Stimulated activated CD4-positive, alpha-beta T cell treated with anti-CD3 and anti-CD28 coated beads, Interleukin-12 subunit alpha, Interleukin-12 subunit beta, amount 100 ng/mL, for 48 hours (primary cell): ENCODE measurements around the gene ABCC4.

Experiments used
- DNase-seq, 3 donors: peaks; one replicate each; pipeline ENCODE4 v3.0.0-alpha.2; 2020; ENCODE audit warnings: low read depth in 2 of 3, low spot score in 1 of 3

ABCC4 gene

DNA sequence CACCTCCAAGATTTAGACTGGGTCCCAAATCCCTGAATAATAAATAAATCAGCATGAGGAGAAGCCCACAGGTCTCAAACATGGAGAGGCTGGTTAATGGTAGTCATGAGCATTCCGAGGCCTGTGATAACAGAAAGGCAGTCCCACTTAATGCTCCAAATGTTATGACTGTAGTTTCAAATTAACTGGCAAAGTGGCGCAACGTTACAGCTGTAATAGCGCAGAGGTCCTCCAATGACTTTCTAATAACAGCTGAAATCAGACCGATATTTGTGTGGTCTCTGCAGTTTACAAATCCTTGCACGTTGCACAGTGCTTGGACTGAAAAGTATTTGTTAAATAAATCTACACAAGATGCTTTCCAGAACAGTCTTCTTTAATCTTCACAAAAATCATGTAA is 141.8 kb downstream of the ABCC4 start:
- no peak for DNase-seq

DNA sequence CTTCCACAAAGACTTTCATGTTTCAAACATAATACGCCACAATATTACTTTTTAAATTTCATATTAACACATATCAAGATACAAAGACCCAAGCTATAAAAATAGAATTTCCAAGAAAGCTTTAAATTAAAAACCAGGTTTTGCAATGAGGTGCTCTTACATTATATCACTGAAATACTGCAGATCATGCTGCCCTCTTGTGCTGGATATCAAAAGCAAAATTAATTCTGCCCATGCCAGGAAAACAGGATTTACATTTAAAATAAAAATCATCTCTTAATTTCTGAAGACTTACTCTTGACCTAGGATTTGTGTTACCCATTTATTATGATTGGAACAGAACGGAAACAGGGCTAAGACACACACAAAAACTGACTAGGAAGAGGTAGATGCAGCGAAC is 145.0 kb downstream of the ABCC4 start:
- DNase-seq = no peak

DNA sequence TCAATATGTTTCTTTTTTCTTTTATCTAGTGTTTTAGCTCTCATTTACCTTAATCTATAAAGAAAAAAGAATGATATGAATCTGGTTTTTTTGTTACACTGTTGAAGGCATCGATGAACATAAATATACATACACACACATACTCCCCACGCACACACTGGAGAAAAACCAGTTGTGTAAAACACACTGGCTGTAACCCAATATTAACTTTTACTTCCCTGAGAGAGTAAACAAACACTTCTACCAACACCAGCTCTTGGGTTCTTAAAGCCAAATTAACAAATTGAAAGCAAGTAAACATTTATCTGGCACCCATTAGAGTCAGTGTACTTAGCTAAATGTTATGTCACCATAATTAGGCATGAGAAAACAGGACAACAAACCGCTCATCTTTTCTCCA is 145.7 kb downstream of the ABCC4 start:
- DNase-seq = no peak

DNA sequence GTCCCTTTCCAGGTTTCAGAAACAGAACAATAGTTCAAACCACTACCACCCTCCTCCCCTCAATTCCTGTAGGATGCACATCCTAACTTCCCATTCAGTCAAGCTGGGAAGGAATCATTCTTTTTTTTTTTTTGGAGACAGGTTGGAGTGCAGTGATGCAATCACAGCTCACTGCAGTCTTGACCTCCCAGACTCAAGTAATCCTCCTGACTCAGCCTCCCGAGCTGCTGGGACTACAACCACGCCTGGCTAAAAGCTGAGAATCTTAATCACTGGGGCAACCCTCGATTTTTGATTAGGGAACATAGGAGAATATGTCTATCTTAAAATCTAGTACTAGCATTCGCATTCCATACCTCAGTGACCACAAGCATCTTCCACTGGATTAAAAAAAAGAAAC is 146.2 kb downstream of the ABCC4 start:
- no peak for DNase-seq

DNA sequence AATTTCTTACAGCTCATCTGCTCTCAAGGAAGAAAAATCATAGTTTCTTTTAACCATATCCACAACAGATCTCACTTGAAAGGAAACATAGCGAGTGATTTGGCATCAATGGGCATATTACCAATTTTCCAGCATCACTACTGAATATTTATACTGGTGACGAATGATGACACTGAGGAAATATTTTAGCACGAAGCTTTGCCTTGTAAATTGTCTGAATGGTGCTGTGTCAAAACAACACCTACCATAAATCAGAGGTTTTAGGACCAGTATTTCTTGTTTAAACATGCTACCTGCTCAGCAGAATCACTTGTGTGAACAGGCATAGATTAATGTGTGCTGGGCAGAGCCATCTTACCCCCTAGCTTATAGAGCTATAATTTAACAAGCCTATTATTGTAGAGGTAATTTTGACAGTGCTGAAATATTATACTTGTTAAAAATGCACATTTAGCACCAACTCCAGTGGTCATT is 146.8 kb downstream of the ABCC4 start:
- no peak for DNase-seq

DNA sequence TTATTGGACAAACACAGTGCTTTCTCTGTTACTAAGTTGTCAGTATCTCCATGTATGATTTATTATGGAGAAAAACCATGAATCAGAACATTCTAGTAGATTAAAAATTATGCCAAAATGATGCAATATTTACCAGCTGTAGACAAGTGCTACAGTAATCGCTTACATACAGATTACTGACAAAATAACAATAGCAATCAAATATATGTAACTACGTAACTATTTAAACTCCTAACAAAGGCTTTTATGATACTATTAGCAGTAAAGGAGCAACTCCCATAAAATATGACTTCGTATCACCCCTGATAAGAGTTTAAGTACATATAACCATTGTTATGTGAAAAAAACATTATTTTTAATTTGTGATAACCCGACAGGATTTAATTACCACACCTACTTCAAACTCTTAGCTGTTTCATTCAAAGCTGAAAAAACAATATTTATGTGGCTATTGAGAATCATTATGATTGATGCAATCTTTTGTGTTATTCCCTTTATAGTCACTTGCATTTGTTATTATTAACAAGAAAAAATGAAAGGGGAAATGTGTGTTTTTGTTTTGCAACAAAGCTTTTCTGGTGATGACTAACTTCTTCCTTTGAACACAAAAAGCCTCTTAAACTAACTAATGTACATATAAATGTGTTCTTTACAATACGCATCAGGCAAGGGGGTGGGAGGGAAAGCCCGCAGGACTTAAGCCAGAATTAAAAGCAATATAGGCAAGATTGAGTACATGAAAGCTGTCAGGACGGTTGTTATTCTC is 147.4 kb downstream of the ABCC4 start:
- DNase-seq = no peak

DNA sequence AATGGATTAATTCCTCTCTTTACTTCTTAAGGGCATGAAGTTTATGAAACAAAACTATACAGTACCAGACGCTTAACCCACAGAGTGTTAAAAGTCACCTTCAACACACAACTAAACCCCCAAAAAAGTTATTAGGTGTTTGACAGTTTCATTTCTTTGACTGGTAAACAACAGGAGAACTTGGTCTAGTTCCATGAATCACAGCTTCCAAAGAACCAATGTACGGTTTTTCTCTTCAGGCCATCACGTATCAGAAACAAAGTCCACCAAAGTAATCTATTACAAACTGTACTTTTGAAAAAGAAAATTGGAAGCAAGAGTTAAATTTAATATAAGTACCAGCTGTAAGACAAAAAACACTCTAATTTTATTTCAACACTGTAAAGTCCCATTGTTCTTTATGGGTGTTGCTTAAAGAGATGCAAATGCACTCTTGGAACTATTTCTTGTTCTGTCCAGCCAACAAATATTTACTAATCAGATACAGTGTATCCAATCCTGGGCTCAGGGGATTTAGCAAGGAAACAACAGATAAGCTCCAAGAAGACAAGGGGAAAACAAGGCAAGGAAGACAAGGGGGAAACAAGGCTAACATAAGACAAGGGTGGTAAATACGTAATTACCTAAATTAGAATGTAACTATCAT is 149.2 kb downstream of the ABCC4 start:
- no peak for DNase-seq

DNA sequence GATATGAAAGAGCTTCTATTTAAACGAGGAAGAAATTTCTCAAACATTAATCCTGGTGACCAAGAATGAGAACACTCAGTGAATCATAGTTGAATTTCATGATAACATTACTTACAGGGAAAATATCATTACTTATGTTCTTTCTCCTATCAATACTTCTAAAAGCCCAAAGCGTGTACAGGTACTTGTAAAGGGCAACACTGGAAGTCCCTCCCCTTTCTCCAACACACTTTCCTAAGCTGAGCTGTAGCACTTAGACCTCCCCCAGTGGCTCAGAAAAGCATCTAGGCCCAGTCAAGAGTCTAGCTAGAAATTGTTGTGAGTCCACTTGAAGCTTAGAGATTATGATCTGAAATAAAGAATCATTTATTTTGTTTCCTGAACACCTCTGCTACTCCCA is 150.7 kb downstream of the ABCC4 start:
- DNase-seq = no peak

DNA sequence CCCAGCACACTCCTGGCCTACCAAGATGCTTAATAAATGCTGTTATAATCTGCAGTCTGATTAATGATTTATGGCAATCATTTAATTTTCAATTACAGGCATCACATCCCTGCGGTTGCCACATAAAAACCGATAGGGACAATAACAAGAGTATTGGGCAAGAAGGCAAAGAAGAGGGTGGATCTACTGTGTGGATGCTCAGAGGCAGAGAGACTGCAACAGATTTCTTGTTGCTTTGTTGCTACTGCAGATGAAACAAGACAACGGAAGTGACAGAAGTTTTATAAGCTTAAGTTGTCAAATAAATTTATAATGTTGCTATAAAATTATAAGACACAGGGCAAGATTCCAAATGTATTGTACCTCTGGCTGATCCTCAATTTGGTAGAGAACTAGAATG is 154.8 kb downstream of the ABCC4 start:
- no peak for DNase-seq

DNA sequence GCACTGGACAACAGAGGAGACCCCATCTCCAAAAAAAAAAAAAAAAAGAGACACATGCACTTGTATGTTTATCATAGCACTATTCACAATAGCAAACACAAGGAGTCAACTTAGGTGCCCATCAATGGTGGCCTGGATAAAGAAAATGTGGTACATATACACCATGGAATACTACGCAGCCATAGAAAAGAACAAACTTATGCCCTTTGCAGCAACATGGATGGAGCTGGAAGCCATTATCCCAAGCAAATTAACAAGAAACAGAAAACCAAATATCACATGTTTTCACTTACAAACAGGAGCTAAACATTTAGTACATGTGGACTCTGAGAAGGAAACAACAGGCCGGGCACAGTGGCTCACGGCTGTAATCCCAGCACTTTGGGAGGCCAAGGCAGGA is 155.7 kb downstream of the ABCC4 start:
- DNase-seq = no peak

DNA sequence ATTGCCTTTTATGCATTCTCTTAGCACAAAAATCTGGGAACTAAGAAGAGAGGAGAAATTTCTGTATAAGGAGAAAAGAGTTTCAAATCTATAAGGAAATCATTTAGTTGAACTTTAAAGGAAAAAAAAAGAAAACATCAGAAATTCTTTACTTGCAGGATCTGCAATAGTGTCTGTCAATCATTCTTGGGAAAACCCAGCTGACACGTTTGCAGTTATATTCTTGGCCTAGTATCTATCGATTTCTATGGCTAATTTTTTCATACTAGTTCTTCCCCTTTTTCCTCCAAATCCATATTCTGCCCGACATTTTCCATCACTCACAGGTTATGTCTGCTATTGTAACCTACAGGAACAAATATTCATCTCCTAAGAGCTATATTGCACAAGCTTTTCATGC is 160.7 kb downstream of the ABCC4 start:
- DNase-seq = no peak

DNA sequence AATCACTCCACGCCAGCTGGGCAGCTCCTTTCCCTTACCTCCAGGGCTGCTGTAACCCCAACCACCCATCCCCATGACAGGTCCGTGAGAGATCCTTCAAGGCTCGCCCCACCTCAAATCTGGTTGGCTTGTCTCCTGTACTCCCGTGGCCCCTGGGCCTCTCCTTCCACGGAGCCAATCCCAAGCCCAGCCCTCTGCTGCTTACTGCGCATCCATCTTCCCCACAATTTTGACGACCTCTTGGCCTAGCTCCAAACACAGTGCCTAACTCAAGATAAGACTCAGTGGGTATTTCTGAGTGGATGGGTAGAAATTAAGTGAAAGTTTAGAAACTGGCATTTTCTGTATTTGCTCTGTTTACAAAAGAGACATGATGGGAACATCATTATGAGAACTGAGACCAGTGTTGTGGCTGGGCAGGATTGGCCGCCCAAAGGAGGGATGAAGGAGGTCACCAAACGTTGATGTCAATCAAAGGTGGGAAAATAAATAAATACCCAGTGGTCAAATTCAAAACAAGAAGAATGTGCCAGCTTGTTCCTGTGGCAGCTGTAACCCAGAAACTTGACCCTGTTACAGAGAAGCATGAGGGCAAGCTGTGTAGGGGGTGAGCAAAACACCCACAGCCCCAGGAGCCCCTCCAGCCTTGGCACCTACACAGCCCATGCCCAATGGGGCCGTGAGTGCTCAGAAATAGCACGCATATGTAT is 162.2 kb downstream of the ABCC4 start:
- no peak for DNase-seq

DNA sequence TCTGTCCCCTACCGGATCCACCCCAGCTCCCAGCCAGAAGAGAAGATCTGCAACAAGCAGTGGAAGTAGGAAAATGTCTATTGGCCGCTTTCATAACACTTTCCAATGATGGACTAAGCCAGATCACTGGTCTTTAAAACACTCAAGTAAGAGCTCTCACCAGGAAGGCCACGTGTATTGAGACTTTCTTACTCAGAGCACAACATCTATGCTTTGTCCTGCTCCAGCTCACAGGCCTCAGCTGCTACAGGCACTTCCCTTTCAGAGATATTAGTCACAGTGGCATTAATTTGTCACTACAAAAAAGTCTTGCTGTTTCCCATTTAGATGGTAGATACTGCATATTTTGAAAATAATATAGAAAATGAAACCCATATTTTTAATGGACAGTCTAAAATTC is 164.2 kb downstream of the ABCC4 start:
- no peak for DNase-seq

DNA sequence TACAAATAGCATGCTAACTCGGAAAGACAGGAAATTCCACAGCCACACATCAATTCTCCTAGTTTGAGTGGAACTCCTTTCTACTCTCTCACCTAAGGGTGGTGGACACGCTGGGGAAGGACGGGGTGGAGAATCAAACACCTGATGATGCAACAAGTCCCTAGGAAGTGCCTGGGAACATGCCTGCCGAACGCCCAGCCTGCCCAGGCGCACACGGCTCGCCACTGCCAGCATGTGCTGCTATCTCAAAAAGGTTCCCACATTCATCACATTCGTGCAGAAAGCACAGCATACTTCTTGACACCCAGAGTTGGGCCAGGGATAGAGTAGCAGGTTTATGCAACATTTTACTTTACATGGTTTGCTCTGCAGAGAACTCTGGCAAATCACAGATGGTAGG is 164.6 kb downstream of the ABCC4 start:
- no peak for DNase-seq

DNA sequence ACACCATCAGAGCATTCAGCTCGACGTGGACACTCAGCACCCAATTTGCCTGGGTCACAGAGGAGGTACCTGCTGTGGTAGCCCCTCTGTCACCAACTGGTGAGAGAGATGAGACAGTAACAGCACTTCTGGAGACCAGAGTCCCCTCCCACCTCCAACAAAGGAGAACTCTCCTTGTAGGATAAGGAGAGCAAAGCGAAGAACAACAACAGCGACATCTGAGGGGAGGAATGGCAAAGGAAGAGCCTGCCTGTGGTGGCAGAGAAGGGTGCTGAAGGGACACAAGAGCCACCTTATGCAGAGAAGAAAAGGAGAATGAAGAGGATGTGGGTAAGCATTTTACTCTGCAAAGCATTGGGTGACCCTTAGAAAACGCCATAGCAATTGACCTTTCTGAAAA is 167.8 kb downstream of the ABCC4 start:
- DNase-seq = no peak

DNA sequence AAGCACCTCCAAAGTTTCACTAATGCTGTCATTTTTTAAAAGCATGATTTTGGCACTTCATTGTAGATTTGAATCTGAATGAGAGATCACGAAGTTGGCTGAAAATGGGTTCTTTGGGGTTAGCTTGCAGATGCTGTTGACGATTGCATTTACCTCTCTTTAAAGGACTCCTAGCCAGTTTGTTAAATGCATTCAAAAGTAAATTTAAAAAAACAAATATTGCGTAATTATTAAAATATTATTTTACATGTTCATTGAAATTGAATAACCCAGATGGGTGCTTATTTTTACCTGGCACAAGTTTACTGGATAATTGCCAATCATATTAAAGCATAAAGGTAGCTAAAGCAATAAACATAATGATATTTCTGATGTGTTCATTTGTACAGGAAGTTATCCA is 172.2 kb downstream of the ABCC4 start:
- DNase-seq = no peak

DNA sequence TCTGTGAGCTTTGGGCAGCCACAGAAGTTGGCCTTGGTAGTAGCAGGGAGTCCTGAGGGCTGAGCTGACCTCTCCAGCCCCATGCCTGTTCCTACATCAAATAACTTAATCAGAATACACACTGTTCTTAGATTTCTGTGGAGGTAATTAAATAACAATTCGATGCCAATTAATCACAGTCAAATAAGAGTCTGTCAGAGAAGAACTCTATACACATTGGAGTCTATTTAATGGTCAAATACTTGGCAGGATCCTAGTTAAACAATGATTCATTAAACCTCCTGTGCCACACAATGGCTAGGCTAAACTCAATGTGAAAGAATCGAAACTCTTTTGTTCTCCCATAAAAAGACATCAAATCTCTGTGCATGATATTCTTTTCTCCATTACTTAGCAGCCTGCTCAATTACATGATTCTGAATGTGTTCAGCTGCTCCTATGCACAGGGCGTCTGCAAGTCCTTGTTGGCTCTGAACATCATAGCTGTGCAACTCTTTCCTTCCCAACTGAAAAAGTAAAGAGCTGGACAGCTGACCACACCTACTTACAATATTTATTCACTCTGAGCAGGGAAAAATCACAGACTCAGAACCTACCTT is 173.1 kb downstream of the ABCC4 start:
- no peak for DNase-seq

DNA sequence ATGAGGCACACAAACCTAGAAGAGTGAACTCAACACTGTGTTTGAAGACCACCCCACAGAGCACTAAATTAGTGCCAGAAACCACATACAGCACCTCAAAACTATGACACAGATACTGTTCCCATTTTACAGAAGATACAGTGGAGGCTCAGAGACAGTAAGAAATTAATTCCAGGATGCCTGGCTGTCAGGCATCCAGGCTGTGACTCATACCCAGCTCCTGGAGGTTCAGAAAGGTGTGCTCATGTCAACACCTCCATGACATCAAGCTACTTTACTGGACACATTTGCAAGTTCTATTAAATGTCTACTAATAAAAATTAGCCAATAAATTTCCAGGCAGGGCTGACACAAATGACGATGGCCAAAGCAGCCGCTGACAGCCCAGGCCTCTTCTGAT is 176.3 kb downstream of the ABCC4 start:
- no peak for DNase-seq

DNA sequence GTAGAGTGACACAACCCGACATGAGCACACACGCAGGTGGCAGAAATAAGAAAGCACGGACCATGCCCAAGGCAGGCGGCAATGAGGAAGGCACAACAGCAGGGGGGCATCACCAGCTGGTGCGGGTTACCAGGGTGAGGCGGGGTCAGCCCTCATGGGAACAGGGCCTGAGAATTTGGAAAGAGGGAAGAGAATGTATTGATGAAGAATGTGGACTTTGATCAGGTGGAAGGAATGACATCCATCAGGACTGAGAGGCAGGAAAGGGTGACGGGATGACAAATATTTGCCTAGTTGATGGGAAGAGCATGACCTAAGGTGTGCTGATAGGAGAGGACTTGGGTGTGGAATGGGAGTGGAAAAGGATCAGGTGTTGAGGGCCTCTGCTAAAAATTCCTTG is 177.5 kb downstream of the ABCC4 start:
- no peak for DNase-seq

DNA sequence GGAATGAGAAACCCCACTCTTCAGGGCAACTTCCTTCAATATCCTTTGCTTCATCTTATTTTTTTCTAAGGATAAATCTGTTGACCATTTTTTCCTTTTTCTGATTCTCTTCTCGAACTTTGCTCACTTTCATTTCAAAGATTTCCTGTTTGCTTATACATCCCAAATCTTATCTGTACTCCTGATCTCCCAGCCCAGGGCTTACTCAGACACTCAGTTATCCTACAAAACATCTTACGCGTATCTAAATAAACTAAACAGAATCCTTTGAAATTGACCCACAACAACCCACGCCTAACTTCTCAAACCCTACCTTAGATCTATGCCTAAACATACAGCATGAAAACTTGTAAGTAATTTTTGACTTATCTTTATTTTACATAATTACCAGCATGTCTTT is 179.2 kb downstream of the ABCC4 start:
- no peak for DNase-seq

DNA sequence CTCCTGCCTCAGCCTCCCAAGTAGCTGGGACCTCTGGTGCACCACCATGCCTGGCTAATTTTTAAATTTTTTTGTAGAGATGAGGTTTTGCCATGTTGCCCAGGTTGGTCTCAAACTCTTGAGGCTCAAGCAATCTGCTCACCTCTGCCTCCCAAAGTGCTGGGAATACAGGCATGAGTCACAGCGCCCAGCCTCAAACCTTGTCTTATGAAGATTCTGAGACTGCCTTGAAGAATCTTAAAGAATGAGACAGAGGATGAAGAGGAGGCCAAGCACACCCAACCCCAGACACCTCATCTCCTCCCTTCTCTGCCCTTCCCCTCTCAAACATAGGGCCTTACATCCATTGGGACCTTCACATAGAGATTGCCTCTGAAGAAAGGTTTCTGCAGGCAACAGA is 179.7 kb downstream of the ABCC4 start:
- no peak for DNase-seq

DNA sequence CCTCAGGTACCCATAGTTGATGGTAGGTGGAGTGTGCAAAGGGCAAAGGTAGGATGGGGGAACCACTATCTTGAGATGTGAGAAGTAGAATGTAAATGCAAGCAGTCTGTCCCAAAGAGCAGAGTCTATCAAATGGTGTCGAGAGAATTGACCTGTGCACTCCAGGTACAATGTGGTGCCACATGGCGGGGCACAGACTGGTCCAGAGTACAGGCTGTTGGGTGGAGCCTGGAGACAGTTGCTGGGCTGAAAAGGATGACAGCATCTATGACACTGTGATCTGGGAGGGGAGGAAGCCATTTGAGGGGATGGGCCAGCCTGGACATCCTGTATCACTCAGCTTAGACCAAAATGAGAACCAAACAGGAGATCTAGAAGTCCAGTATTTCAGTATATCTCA is 180.6 kb downstream of the ABCC4 start:
- DNase-seq = no peak
